Activated CD4-positive, alpha-beta T cell treated with anti-CD3 and anti-CD28 coated beads for 24 hours (primary cell): ENCODE data around the gene CRKL.

Source experiments
- DNase-seq, 2 donors: peaks; one replicate each; pipeline ENCODE4 v3.0.0-alpha.2; 2020; ENCODE audit warnings: low read depth in 2 of 2

Gene CRKL

GRCh38 chr22:20951932-20952380, 34.7 kb downstream of the CRKL start:
- no peak for DNase-seq

GRCh38 chr22:20952544-20953341, 35.5 kb downstream of the CRKL start:
- DNase-seq: no peak

GRCh38 chr22:20953342-20953608, 36.1 kb downstream of the CRKL start:
- no peak for DNase-seq

GRCh38 chr22:20953668-20954500, 36.7 kb downstream of the CRKL start:
- no peak for DNase-seq

GRCh38 chr22:20955548-20955947, 38.3 kb downstream of the CRKL start:
- no peak for DNase-seq

- DNase-seq: no peak
Observed at GRCh38 chr22:20956258-20957101, 39.3 kb downstream of the CRKL start.

GRCh38 chr22:20957102-20957682, 40.0 kb downstream of the CRKL start:
- no peak for DNase-seq

GRCh38 chr22:20957683-20958431, 40.6 kb downstream of the CRKL start:
- no peak for DNase-seq

GRCh38 chr22:20959578-20960461, 42.6 kb downstream of the CRKL start:
- no peak for DNase-seq

- no peak for DNase-seq
Observed at GRCh38 chr22:20960609-20961008, 43.4 kb downstream of the CRKL start.

GRCh38 chr22:20962491-20962945, 45.3 kb downstream of the CRKL start:
- DNase-seq: no peak

- no peak for DNase-seq
Observed at GRCh38 chr22:20963201-20964052, 46.2 kb downstream of the CRKL start.

- no peak for DNase-seq
Observed at GRCh38 chr22:20964090-20964798, 47.0 kb downstream of the CRKL start.

- DNase-seq: no peak
Observed at GRCh38 chr22:20964799-20965103, 47.5 kb downstream of the CRKL start.

- no peak for DNase-seq
Observed at GRCh38 chr22:20965104-20965887, 48.1 kb downstream of the CRKL start.

GRCh38 chr22:20965888-20966855, 49.0 kb downstream of the CRKL start:
- DNase-seq: no peak
